ENCODE data around the gene SGSH. TPM values are rescaled to one million over a fixed set of nuclear protein-coding genes. Genes with fewer than 3 reads are reported as not detected.

The SGSH gene
- total RNA-seq, 1 experiment from 2014 or later, result 19.8 TPM

- WGBS (ENCODE audit: extremely low coverage, insufficient read length, low lambda C conversion rate), result no CpG with 5 or more reads among the region's 63 CpGs
- DNase-seq, result peak; percentile 82
- Histone ChIP-seq H3T11ph (ENCODE audit: low read length) (no peak overlapping the region), H3K23ac (ENCODE audit: insufficient read length, low read depth, low read length) (no peak overlapping the region), H4K91ac (ENCODE audit: insufficient read length, low read depth, low read length) (no peak overlapping the region), H3K4me1 (ENCODE audit: insufficient read depth, low read length) (peaks cover 10% of the 10 kb centered on the region; the same call in 1 of the 2 replicates), H3K23me2 (ENCODE audit: insufficient read length, low read depth, low read length, poor library complexity, severe bottlenecking) (no peaks in the 10 kb centered on the region), H3K27me3 (ENCODE audit: insufficient read depth, low read length) (no peaks in the 10 kb centered on the region), H2BK120ac (ENCODE audit: low read depth, low read length, poor library complexity, severe bottlenecking) (no peak overlapping the region), H3K27ac (ENCODE audit: insufficient read length, low read depth, low read length) (no peak overlapping the region), H2AFZ (ENCODE audit: low read length) (no peak overlapping the region), H2BK5ac (ENCODE audit: insufficient read length, low read length) (no peak overlapping the region), H3K9me3 (ENCODE audit: control insufficient read depth, low read depth, low read length) (no peaks in the 10 kb centered on the region), H2AK5ac (ENCODE audit: insufficient read length, low read length) (no peak overlapping the region), H3K79me2 (ENCODE audit: insufficient read depth, low read length) (no peaks in the 10 kb centered on the region), H2BK12ac (ENCODE audit: insufficient read length, low read depth, low read length) (no peak overlapping the region), H3K9ac (ENCODE audit: extremely low read depth, insufficient read length, low read length) (no peak overlapping the region), H3K79me1 (ENCODE audit: insufficient read depth, low read depth, low read length, poor library complexity, severe bottlenecking) (no peaks in the 10 kb centered on the region), H4K5ac (ENCODE audit: insufficient read length, low read depth, low read length) (no peak overlapping the region), H3K4ac (ENCODE audit: low read depth, low read length) (no peak overlapping the region), H3K4me2 (ENCODE audit: insufficient read depth, insufficient read length, low read length) (peak overlapping the region; percentile 23), H4K8ac (replicated peaks; ENCODE audit: insufficient read length, low read depth, low read length) (no peak overlapping the region), H2BK15ac (ENCODE audit: low read depth, low read length) (no peak overlapping the region), H4K20me1 (ENCODE audit: control insufficient read depth, insufficient read depth, insufficient read length) (no peaks in the 10 kb centered on the region), H3K14ac (ENCODE audit: insufficient read depth, low read length) (no peak overlapping the region), H2BK20ac (ENCODE audit: low read depth, low read length, poor library complexity, severe bottlenecking) (no peak overlapping the region), H3K18ac (ENCODE audit: insufficient read length, low read depth, low read length) (no peak overlapping the region), H3K56ac (ENCODE audit: insufficient read length, low read depth, low read length) (no peak overlapping the region)
- peaks cover 40 to 53% of the 10 kb centered on the region in 2 experiments for H3K4me1 Mint-ChIP-seq
- H3K36me3 Mint-ChIP-seq (ENCODE audit: insufficient read depth in 1 of 3, low read depth in 3 of 3), result peaks cover 6 to 9% (median 6%) of the 10 kb centered on the region in 3 experiments; a peak in 6 of 7 replicates
- H3K27me3 Mint-ChIP-seq (ENCODE audit: low read depth), result no peaks in the 10 kb centered on the region
- H3K4me3 Mint-ChIP-seq, result peak overlapping the region; percentile 78 to 89
- TF ChIP-seq CTCF (conservative IDR thresholded peaks at IDR 0.05), result no peak
- H3K27ac Mint-ChIP-seq, result peak overlapping the region; percentile 89 to 97 (median 95); a peak in 5 of 7 replicates
- H3K9me3 Mint-ChIP-seq, result no peaks in the 10 kb centered on the region; a peak in 1 of 5 replicates
Observed at GRCh38 chr17:80260069-80260535, 40.0 kb upstream of the SGSH start.
